Right atrium auricular region (tissue), 2 donors: ENCODE data around the gene FOXR1. TPM values are rescaled to one million over a fixed set of nuclear protein-coding genes. Genes with fewer than 3 reads are reported as not detected.

ENCODE experiments used
- DNase-seq: peaks from one replicate; pipeline ENCODE4 v3.0.0-alpha.2; 2019; ENCODE audit warnings: low spot score
- H3K27ac ChIP-seq, 2 donors: fragments of 200-600 bp; sonication (generic); 1 replicate in 1 of 2; 2 replicates in 1 of 2; pipeline ENCODE4 v1.5.1; 2016 to 2019
- H3K27me3 ChIP-seq, 2 donors: fragments of 200-600 bp; sonication (generic); one replicate each; pipeline versions ENCODE4 v1.5.1 to v1.6.0; 2017 to 2019
- H3K36me3 ChIP-seq: fragments of 200-600 bp; sonication (generic); one replicate; pipeline ENCODE4 v1.5.1; 2016
- H3K4me1 ChIP-seq, 2 donors: fragments of 200-600 bp; sonication (generic); one replicate each; pipeline versions ENCODE4 v1.5.1 to v1.6.0; 2017 to 2019
- H3K4me3 ChIP-seq, 2 donors: fragments of 200-600 bp; sonication (generic); 1 replicate in 1 of 2; 2 replicates in 1 of 2; pipeline ENCODE4 v1.5.1; 2017 to 2019; ENCODE audit warnings: mild to moderate bottlenecking in 1 of 2, moderate library complexity in 1 of 2
- H3K9me3 ChIP-seq, 2 donors: fragments of 200-600 bp; sonication (generic); one replicate each; pipeline ENCODE4 v1.5.1; 2019
- total RNA-seq, 2 donors: library from RNA; depleted of rRNA; stranded (reverse); fragments of >200 nt; gene quantifications; one replicate each; pipeline ENCODE4 v1.1.0, GENCODE V29; 2016
- TF ChIP-seq, protein P1 (sequence below), 2 donors: fragments of 200-600 bp; sonication (generic); IDR thresholded peaks; one replicate each; pipeline ENCODE4 v1.5.1; 2019; ENCODE audit warnings: antibody characterized with exemption in 2 of 2

Gene FOXR1
- total RNA-seq, 2 donors from 2014 or later, result not detected

DNA sequence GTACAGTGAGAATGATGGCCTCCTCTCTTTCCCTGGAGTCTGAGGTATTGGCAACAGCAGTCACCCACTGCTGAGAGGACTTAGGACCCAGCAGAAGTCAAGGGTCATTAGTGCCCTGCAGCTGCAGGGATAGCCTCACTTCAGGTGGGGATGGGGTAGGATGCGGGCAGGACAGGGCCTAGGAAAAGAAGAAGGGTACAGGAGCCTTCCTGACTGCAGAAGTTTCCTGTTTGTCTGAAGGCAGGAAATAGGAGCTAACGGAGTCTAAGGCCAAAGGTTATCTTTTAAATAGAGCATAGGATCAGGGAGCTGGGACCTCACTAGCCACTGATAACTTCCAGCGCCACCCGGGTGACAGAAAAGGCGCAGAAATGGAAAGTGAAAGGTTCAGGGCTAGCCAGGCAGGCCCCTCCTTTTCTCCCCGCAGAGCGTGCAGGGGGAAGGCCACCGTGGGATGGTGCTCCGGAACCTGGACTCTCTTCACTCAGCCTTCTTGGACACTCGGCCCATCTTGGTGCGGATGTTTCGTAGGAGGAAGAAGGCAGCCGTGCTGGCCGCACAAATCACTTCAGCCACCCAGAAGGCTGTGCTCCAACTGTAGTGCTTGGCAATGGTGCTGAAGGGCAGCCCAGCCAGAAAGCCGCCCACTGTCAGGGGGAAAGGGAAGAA lies 53.0 kb downstream of the FOXR1 start:
- TF ChIP-seq, protein P1, sequence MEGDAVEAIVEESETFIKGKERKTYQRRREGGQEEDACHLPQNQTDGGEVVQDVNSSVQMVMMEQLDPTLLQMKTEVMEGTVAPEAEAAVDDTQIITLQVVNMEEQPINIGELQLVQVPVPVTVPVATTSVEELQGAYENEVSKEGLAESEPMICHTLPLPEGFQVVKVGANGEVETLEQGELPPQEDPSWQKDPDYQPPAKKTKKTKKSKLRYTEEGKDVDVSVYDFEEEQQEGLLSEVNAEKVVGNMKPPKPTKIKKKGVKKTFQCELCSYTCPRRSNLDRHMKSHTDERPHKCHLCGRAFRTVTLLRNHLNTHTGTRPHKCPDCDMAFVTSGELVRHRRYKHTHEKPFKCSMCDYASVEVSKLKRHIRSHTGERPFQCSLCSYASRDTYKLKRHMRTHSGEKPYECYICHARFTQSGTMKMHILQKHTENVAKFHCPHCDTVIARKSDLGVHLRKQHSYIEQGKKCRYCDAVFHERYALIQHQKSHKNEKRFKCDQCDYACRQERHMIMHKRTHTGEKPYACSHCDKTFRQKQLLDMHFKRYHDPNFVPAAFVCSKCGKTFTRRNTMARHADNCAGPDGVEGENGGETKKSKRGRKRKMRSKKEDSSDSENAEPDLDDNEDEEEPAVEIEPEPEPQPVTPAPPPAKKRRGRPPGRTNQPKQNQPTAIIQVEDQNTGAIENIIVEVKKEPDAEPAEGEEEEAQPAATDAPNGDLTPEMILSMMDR (IDR thresholded peaks at IDR 0.05), result no peak
- Histone ChIP-seq H3K4me3 (no peak overlapping the region), H3K4me1 (peaks cover 0 to 40% of the 10 kb centered on the region in 2 donors), H3K27me3 (no peaks in the 10 kb centered on the region), H3K36me3 (peaks cover 37% of the 10 kb centered on the region), H3K27ac (peak overlapping the region; percentile 20 to 35), H3K9me3 (no peaks in the 10 kb centered on the region)
- no peak for DNase-seq

DNA sequence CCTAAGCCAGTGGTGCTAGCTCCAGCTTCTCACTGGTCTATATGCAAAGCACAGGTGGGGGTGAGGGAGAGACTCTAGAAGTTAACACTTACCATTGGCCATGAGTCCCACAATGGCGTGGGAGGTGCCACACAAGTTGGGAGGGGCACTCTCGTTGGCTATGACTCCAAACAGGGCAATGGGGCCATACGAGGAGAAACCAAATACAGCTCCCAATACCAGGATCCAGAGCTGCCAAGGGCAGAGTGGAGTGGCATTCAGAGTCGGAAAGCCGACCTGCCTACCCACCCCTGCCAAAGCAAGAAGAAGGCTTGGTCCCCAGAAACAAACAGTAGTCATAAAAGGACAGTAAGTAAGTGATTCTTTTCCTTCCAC lies 53.5 kb downstream of the FOXR1 start:
- Histone ChIP-seq H3K36me3 (peaks cover 37% of the 10 kb centered on the region), H3K9me3 (no peaks in the 10 kb centered on the region), H3K27ac (peak overlapping the region in 1 of 2 donors; percentile 35), H3K27me3 (no peaks in the 10 kb centered on the region), H3K4me1 (peaks cover 0 to 40% of the 10 kb centered on the region in 2 donors), H3K4me3 (no peak overlapping the region)
- DNase-seq, result no peak
- TF ChIP-seq, protein P1 (IDR thresholded peaks at IDR 0.05), result no peak

DNA sequence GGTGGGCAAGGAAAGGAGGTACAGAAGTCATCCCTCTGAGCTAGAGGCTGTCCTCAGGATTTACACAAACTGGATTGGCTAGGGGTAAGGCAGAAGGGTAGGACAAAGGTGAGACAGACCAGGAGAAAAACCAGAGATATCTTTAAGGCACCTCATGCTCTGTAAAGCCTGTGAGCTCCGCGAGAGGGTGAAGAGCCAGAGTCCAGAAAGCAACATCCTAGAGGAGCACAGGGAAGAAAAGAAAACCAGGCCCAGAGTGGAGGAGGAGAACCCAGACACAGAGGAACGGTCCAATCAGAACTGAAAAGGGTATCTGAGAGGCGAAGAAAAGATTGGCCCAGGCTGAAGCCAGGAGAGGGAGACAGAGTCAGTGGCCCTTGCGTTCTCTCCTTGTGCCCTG lies 54.0 kb downstream of the FOXR1 start:
- Histone ChIP-seq H3K4me3 (no peak overlapping the region), H3K4me1 (peaks cover 0 to 38% of the 10 kb centered on the region in 2 donors), H3K36me3 (peaks cover 37% of the 10 kb centered on the region)

DNA sequence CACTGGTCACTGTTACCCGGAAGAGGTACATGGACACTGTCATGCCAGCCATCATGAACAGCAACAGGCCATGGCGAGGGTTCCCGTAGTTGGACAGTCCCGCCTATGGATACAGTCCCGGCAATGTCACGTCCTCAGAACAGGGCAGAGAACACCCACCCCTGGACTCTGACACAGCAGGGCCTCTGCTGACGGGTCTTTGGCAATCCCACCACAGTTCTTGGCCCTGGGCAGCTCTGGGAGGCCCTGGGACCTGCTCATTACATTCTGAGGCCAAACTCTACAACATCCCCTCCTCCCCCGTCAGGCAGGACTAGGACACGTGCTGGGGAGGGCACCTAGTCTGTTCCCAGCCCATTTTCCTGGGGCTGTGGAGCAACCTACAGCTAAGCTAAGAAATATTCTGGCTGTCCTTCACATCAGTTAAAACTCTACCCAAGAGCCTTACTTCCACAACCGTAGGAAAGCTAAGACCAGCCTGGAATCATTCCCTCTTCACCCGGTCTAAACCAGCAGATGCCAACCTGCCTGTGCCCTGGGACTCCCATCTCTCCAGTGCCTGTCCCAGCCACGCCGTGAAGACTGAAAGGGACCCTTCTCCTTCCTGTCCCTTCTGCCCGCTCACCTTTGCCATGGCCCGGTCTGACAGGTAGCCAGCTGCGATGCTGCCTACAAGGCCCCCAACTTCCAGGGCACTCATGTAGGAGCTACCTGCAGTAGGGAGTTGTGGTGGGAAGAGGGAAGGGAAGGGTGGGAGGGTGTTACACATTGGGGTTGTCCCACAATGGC lies 54.6 kb downstream of the FOXR1 start:
- no peak for DNase-seq
- H3K36me3 ChIP-seq, result peaks cover 35% of the 10 kb centered on the region
- H3K27me3 ChIP-seq, result no peaks in the 10 kb centered on the region
- no peak overlapping the region for H3K4me3 ChIP-seq
- no peaks in the 10 kb centered on the region for H3K9me3 ChIP-seq
- peaks cover 0 to 35% of the 10 kb centered on the region in 2 donors for H3K4me1 ChIP-seq
- H3K27ac ChIP-seq, result no peak overlapping the region
- TF ChIP-seq, protein P1 (IDR thresholded peaks at IDR 0.05), result no peak

More for the DNA sequence above, 54.0 kb downstream of the FOXR1 start:
- Histone ChIP-seq H3K27me3 (no peaks in the 10 kb centered on the region), H3K9me3 (no peaks in the 10 kb centered on the region), H3K27ac (no peak overlapping the region)
- TF ChIP-seq, protein P1 (IDR thresholded peaks at IDR 0.05), result no peak
- no peak for DNase-seq

DNA sequence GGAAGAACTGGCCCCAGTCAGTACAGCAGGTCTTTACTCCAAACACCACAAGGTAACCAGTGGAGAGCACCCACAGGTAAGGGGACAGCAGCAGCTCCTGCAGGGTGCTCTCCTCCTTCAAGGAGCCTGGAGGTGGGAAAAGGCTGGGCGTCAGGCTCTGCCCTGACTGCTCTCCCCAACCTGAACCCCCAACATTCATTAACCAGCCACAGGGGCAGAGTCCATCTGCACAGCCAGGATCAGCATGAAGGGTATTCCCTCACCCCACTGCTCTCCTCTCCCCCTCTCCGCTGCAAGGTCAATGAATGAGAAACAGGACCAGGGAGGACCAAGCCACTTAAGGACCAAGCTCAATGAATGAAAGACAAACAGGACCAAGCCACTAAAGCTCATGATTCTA lies 55.4 kb downstream of the FOXR1 start:
- Histone ChIP-seq H3K4me3 (no peak overlapping the region), H3K4me1 (peaks cover 0 to 29% of the 10 kb centered on the region in 2 donors), H3K27me3 (no peaks in the 10 kb centered on the region), H3K9me3 (no peaks in the 10 kb centered on the region), H3K36me3 (peaks cover 27% of the 10 kb centered on the region), H3K27ac (no peak overlapping the region)
- TF ChIP-seq, protein P1 (IDR thresholded peaks at IDR 0.05), result no peak
- DNase-seq, result no peak
